ENCODE measurements around the gene GEMIN8. TPM values are rescaled to one million over a fixed set of nuclear protein-coding genes. Genes with fewer than 3 reads are reported as not detected.

Gene GEMIN8
- 10 to 100 TPM in 3 of 4 donors, 1 to 10 TPM in 1; 8.6 to 22.1 (median 12.6) TPM for total RNA-seq

DNA sequence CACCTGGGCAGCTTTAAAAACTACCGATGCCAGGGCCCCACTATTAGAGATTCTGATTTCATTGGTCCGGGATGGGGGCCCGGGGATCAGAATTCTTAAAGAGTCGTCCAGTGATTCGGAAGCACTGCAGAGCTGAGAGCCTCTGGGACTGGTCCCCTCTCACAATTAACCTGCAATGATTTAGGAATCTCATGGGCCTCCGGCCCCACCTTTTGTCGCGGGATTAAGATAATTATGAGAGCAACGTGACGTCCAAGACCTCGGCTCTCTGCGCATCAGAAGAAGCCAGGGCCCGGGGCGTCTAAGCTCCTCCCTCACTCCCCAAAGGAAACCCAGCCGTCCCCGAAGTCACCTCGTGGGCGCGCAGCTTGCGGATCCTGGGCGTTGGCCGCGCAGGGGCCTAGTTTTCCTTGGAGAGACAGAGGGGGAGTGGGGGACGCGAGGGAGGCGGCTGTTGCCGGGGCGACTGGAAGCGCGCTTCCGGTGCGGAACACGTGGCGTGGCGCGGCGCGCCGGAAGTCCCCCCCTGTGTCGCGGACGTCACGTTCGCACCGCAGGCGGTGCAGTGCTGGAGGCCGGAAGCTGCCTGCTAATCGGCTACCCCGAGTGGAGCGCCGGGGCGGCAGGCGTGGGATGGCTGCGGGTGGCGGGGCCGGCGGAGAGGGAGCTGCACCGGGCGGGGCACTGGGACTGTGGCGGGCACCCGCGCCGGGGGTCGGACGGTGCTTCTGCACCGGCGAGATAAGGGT, at the start of gene GEMIN8:
GEMIN8 (minus strand) TSS at position 468 of the 749 bp plus-strand sequence. CDS start 8,414 bp downstream, outside the sequence.
- H3K27ac ChIP-seq: peak within 1 kb of the TSS; percentile 85 to 92 (median 88)
- H3K4me1 ChIP-seq: peaks cover 0 to 11% (median 2%) of the 10 kb centered on the region in 4 donors
- H3K9me3 ChIP-seq: no peaks in the 10 kb centered on the region
- H3K36me3 ChIP-seq: no peaks in the 10 kb centered on the region
- intact Hi-C loops (cut with DNase I; ENCODE audit: low total_unique reads): loop anchor here (5.0 to 10.0 kb wide), 3 partner anchors 275 to 522 kb away; no protein-coding TSS in a partner anchor
- in situ Hi-C loops (cut with MboI; ENCODE audit: low pct_ligation_motif_present in 1 of 4, low pct_unique_long_range_greater_than_20kb in 1 of 4, low sequenced_read_pairs in 3 of 4): loop anchor here (5.0 to 25.0 kb wide), 12 partner anchors 267 to 1208 kb away; partner anchors contain the start of genes TCEANC (in 3 of the 4), OFD1 (in 1 of the 4), TLR8 (in 1 of the 4) and TRAPPC2 (in 1 of the 4)
- H3K27me3 ChIP-seq: no peaks in the 10 kb centered on the region
- WGBS, 2 donors (ENCODE audit: low coverage in 1 of 2): 21% methylated on average over 54 of the region's 67 CpGs; no CpG with 5 or more reads in 1 of the 2 donors
- peak; percentile 91 for DNase-seq
- TF ChIP-seq EP300 (IDR thresholded peaks at IDR 0.05; ENCODE audit: low read depth) (no peak), POLR2A (IDR thresholded peaks at IDR 0.05) (peak; percentile 83), POLR2AphosphoS5 (IDR thresholded peaks at IDR 0.05) (peak; percentile 88 to 92 (median 90))
- TF ChIP-seq, protein P1, sequence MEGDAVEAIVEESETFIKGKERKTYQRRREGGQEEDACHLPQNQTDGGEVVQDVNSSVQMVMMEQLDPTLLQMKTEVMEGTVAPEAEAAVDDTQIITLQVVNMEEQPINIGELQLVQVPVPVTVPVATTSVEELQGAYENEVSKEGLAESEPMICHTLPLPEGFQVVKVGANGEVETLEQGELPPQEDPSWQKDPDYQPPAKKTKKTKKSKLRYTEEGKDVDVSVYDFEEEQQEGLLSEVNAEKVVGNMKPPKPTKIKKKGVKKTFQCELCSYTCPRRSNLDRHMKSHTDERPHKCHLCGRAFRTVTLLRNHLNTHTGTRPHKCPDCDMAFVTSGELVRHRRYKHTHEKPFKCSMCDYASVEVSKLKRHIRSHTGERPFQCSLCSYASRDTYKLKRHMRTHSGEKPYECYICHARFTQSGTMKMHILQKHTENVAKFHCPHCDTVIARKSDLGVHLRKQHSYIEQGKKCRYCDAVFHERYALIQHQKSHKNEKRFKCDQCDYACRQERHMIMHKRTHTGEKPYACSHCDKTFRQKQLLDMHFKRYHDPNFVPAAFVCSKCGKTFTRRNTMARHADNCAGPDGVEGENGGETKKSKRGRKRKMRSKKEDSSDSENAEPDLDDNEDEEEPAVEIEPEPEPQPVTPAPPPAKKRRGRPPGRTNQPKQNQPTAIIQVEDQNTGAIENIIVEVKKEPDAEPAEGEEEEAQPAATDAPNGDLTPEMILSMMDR (IDR thresholded peaks at IDR 0.05): no peak
- H3K4me3 ChIP-seq: peak within 1 kb of the TSS; percentile 29 to 77 (median 64)

- no peak overlapping the region for H3K27ac ChIP-seq
- in situ Hi-C loops (cut with MboI; ENCODE audit: low pct_ligation_motif_present in 1 of 4, low pct_unique_long_range_greater_than_20kb in 1 of 4, low sequenced_read_pairs in 3 of 4): loop anchor here in 2 of 4 donors (25.0 kb wide), 2 partner anchors 436 to 461 kb away; partner anchors contain the start of gene GLRA2 (in 1 of the 2)
- intact Hi-C loops (cut with DNase I; ENCODE audit: low total_unique reads): no loop called here
- no peak overlapping the region for H3K4me3 ChIP-seq
- H3K9me3 ChIP-seq: no peaks in the 10 kb centered on the region
- H3K36me3 ChIP-seq: no peaks in the 10 kb centered on the region
- no peak for DNase-seq
- peaks cover 0 to 4% (median 0%) of the 10 kb centered on the region in 4 donors for H3K4me1 ChIP-seq
- TF ChIP-seq EP300 (IDR thresholded peaks at IDR 0.05; ENCODE audit: low read depth): no peak
- no peak for TF ChIP-seq POLR2AphosphoS5 (IDR thresholded peaks at IDR 0.05)
- no peaks in the 10 kb centered on the region for H3K27me3 ChIP-seq
Measured at GRCh38 chrX:14076639-14077038, 46.9 kb upstream of the GEMIN8 start.

DNA sequence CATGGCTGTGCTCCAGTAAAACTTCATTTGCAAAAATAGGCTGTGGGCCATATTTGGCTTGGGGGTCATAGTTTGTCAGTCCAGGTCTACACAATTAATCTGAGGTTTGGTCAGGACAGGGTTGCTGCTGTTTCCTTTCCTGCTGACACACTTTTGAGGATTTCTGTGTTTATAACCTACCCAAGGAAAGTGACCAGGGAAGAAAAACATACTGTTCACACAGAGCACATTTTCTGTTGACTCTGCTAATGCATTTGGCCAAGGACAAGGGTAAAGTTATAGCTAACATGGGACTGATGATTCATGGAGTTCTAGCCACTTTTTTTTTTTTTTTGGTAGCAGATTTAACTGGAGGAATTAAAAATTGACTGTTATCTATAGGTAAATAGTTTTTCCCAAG, 43.9 kb upstream of the GEMIN8 start:
- H3K36me3 ChIP-seq: no peaks in the 10 kb centered on the region
- H3K27me3 ChIP-seq: no peaks in the 10 kb centered on the region
- no peak for DNase-seq
- no peak overlapping the region for H3K4me3 ChIP-seq
- in situ Hi-C loops (cut with MboI; ENCODE audit: low pct_ligation_motif_present in 1 of 4, low pct_unique_long_range_greater_than_20kb in 1 of 4, low sequenced_read_pairs in 3 of 4) (loop anchor here in 3 of 4 donors (25.0 kb wide), 2 partner anchors 439 to 1064 kb away; no protein-coding TSS in a partner anchor), intact Hi-C loops (cut with DNase I; ENCODE audit: low total_unique reads) (no loop called here)
- peaks cover 0 to 4% (median 0%) of the 10 kb centered on the region in 4 donors for H3K4me1 ChIP-seq
- TF ChIP-seq, protein P1 (IDR thresholded peaks at IDR 0.05): no peak
- TF ChIP-seq EP300 (IDR thresholded peaks at IDR 0.05; ENCODE audit: low read depth) (no peak), POLR2AphosphoS5 (IDR thresholded peaks at IDR 0.05) (no peak)
- no peak overlapping the region for H3K27ac ChIP-seq
- no peaks in the 10 kb centered on the region for H3K9me3 ChIP-seq

- TF ChIP-seq, protein P1 (IDR thresholded peaks at IDR 0.05): no peak
- TF ChIP-seq POLR2AphosphoS5 (IDR thresholded peaks at IDR 0.05) (no peak), POLR2A (IDR thresholded peaks at IDR 0.05) (no peak), EP300 (IDR thresholded peaks at IDR 0.05; ENCODE audit: low read depth) (no peak)
- in situ Hi-C loops (cut with MboI; ENCODE audit: low pct_ligation_motif_present in 1 of 4, low pct_unique_long_range_greater_than_20kb in 1 of 4, low sequenced_read_pairs in 3 of 4) (loop anchor here in 3 of 4 donors (25.0 kb wide), 2 partner anchors 439 to 1064 kb away; no protein-coding TSS in a partner anchor), intact Hi-C loops (cut with DNase I; ENCODE audit: low total_unique reads) (no loop called here)
- Histone ChIP-seq H3K4me1 (peaks cover 0 to 4% (median 0%) of the 10 kb centered on the region in 4 donors), H3K27me3 (no peaks in the 10 kb centered on the region), H3K27ac (no peak overlapping the region), H3K4me3 (no peak overlapping the region), H3K9me3 (no peaks in the 10 kb centered on the region), H3K36me3 (no peaks in the 10 kb centered on the region)
- DNase-seq: no peak
- WGBS, 2 donors (ENCODE audit: low coverage in 1 of 2): 0 to 18% methylated on average over 1 of the region's 1 CpG
Measured at GRCh38 chrX:14073071-14073470, 43.4 kb upstream of the GEMIN8 start.

All from transverse colon (tissue), 4 donors.